ENCODE results near the gene TFEB.

Gene TFEB

GRCh38 chr6:41672816-41673703 is 62.3 kb downstream of the TFEB start:
- no peak for DNase-seq

- DNase-seq, result no peak
These were observed 63.4 kb downstream of the TFEB start for GRCh38 chr6:41672016-41672415.

DNA sequence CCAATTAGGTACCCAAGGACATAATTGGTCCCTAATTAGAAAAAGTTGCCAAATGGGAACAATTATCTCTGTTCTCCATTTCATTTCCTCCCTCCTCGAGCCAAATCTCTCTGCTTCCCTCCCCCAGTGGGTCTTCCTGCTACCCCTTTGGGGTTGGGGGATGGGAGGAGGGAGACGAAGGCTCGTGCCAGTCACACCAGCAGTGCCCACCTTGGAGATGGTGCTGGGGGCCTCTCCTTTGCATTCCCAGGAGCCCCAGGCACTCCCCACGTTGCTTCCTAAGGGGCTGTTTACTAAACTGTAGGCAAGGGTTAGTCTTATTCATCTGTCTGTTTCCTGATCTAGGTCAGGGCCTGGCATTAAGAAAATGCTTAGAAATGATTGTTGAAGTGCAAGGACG is 64.0 kb downstream of the TFEB start:
- no peak for DNase-seq

DNA sequence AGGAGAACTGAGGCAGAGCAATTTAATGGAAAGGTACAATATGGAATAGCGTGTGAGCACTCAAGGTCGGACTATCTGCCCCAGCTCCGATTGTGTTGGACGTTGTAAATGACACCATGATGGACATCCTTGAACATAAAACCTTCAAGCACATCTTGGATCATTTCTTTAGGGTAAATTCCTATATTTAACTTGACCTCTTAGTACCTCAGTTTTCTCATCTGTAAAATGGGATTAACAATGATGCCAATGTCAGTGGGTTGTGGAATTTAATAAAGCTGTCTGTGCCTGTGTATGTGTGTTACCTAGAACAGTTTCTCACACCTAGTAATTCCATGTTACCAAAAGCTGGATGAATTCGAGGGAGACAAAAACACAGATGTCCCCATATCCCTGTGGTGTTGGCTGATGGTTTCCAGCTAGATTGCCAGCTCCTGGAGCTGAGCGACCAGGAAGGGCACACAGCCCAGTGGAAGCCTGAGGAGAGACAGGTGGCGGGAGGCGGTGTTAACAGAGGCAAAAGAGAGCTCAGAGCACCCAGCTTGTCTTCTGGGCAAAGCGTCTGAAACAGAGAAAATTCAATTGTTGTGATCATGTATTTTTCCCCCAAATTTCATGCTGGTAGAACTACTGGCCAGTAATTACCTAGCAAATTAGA is 64.6 kb downstream of the TFEB start:
- DNase-seq, result no peak

- DNase-seq, result no peak
These were observed 66.4 kb downstream of the TFEB start for GRCh38 chr6:41668968-41669367.

DNA sequence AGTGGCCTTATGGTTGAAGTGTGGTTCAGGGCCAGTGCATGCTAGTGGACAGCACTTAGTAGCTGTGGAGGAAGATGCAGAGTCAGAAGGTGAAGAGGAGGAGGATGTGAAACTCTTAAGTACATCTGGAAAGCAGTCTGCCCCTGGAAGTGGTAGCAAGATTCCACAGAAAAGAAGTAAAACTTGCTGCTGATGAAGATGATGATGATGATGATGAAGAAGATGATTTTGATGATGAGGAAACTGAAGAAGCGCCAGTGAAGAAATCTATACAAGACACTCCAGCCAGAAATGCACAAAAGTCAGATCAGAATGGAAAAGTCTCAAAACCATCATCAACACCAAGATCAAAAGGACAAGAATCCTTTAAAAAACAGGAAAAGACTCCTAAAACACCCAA is 68.2 kb downstream of the TFEB start:
- no peak for DNase-seq

DNA sequence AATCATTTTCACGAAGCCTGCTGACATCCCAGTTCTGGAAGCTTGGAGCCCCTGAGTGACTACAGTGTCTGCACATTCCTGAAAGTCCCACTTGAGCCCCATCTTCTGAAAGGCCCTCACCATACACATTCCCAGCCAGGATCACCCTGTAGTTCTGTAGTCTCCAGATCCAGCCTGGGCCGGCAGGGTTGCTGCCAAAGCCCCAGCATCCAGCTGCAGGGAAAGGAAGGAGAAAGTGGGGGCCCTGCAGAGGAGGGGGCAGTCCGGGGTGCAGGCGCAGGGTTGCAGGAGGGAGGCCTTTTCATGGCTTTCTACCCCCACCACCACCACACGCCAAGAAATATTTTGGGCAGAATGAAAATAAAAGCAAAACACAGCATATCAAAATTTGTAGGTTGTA is 71.1 kb downstream of the TFEB start:
- DNase-seq, result no peak

- DNase-seq, result no peak
These were observed 71.8 kb downstream of the TFEB start for GRCh38 chr6:41663568-41663967.

DNA sequence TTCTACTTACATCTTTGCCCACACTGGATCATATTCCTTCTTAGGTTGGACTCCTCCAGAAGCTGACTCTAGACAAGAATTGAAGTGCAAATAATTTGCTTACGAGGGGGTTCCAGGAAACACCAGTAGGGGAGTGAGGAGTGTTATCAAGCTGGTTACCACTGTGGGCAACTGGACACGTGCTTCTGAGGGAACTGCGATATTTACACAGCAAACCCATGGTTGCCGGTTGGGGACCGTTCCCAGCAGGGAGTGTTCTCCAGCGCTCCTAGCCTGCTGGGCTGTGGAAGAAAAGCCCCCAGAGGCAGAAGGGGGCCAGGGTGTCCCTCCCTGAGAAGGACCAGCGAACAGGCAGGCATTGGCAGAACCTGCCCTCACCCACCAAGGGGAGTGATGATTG is 75.5 kb downstream of the TFEB start:
- DNase-seq, result no peak

- no peak for DNase-seq
These were observed 76.8 kb downstream of the TFEB start for GRCh38 chr6:41658636-41659035.

- no peak for DNase-seq
These were observed 78.0 kb downstream of the TFEB start for GRCh38 chr6:41657131-41658094.

DNA sequence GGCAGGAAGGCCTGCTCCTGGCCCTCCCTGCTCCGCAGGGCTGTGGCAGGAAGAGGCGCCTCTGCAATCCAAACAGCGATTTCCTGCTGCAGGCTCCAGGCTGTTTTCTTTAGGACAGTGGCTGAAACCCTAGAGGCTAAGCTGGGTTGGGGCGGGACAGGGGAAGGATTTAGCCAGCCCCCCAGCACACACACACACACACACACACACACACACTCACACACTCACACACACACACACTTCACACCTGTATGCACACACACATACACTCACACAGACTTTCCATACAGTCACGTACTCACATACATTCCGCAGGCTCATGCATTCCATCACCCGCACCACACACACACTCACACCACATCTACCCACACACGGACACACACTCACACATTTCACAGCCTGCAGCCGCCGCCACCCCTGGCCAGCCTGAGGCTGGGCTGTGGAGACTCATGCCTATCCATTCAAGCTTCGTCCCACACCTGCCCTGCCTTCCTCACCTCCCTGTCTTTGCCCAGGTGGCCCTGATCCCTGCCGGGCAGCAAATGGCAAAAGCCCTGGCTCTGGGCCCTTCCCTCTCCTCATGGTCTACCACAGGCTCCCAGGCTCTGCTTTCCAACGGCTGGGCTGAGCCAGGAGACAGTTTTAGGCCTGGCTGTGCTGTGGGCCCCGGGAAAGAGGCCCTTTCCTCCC is 79.3 kb downstream of the TFEB start:
- peak; percentile 60 for DNase-seq

- DNase-seq, result no peak
These were observed 79.8 kb downstream of the TFEB start for GRCh38 chr6:41655646-41656001.

- no peak for DNase-seq
These were observed 80.2 kb downstream of the TFEB start for GRCh38 chr6:41655176-41655575.

DNA sequence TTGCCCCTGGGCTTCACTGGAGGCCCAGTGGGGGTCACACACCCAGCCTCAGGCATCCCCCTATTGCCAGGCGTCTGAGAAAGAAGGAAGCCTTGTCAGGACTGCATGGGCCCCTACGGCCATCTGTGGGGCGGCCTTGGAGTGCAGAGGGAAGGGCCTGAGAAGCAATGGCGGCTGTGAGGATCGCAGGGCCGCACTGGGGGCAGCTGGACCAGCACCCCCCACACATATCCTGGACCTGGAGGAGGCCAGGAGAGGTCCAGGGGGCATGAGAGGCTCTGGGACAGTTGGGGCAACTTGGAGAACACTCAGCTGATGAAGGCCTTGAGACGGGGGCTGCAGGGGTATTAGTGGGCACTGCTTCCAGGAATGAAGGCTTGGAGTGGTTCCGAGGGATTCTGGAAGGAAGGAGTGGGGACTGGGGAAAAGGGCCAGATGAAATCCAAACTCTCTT is 80.7 kb downstream of the TFEB start:
- DNase-seq, result no peak

GRCh38 chr6:41654151-41654697 is 81.2 kb downstream of the TFEB start:
- peak; percentile 25 for DNase-seq

DNA sequence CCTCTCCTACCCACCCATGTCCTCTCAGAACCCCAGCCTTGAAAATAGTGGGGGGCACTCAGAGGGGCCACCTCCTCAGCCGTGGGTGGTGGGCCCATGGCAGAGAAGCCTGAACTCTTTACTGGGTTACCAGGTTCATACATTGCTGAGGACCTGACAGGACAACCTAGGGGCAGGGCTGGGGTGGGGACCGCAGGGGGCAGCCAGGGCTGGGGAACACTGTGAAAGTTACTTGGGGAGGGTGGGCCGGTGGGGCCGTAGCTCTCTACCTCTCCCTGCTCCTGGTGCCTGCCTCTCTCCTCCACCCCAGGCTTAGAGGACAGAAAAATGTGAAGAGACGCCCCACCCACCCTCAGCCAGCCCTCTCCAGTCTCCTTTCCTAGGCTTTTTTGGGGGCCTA is 81.7 kb downstream of the TFEB start:
- DNase-seq, result no peak

DNA sequence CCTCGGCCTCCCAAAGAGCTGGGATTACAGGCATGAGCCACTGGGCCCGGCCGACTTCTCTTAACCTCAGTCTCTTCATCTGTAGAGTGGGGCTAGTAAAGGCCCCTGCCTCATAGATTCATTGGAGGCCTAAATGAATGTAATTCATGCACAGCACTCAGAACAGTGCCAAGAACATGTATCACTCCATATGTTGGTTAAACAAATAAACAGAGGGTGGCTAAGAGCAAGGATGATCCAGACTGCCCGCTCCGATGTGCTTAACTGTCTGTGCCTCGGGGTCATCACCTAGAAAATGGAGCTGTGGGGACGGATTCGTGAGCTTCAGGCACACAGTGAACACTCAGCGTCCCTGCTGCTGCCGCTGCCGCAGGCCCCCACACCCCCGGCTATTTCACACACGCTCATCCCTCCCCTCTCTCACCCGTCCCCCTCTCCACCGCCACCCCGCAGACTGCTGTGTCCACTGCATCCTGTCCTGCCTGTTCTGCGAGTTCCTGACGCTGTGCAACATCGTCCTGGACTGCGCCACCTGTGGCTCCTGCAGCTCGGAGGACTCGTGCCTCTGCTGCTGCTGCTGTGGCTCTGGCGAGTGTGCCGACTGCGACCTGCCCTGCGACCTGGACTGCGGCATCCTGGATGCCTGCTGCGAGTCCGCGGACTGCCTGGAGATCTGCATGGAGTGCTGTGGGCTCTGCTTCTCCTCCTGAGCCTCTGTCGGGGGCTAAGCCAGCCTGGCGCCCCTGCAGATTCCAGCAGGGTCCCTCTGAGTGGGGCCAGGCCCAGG is 82.3 kb downstream of the TFEB start:
- peak; percentile 43 for DNase-seq

- DNase-seq, result no peak
These were observed 83.3 kb downstream of the TFEB start for GRCh38 chr6:41651962-41652657.

DNA sequence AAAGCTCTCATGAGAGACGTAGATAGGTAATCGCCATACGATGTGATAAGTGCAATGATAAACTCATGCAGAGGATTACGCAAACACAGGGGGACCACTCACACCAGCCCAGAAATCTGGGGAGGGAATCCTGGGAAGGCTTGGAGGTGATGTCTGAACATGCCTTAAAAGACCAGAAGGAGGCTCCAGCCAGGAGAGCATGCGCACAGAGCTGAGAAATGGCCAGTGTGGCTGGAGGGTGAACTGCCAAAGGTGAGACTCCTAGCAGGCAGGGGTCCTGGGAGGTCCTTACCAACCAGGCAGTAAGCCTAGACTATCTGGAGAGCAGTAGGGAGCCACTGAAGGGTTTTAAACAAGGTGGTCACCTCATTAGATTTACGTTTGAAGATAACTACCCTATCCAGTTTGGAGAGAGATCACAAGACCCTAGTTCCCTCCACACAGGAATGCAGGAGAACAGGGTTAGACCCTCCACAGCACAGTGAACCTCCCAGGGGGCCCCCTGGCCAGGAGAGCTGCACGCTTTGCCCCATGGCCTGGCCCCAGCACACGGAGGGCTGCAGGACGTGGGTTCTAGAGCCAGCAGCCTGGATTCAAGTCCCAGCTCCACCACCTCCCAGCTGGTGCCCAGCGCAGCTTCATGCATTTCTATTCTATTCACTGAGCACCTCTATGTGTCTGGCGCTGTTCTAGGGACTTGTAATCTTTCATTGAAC is 84.0 kb downstream of the TFEB start:
- DNase-seq, result no peak

Data from fibroblast of skin of scalp (primary cell).